Measurements from ENCODE around the gene CSGALNACT2. TPM values are rescaled to one million over a fixed set of nuclear protein-coding genes. Genes with fewer than 3 reads are reported as not detected.

Gene CSGALNACT2
- total RNA-seq, 1 experiment from 2014 or later: 8.9 TPM

DNA sequence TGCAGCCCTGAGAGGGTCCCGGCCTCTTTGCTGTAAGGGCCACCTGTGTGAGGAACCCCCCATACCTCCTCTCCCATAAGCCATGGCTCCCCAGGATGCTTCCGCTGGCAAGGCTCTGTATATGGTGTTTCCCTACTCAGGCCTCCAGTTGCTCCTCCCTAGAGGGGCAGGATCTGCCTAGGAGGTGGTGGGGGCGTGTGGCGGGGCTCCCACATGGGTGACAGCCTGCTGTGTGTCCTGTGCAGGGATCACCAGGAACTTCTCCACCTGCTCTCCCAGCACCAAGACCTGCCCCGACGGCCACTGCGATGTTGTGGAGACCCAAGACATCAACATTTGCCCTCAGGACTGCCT lies 25.7 kb upstream of the CSGALNACT2 start:
- no peak overlapping the region for H4K5ac ChIP-seq (ENCODE audit: insufficient read length, low read depth, low read length)
- DNase-seq: no peak
- H2BK12ac ChIP-seq (ENCODE audit: insufficient read length, low read depth, low read length): no peak overlapping the region
- H2AK5ac ChIP-seq (ENCODE audit: insufficient read length, low read length): no peak overlapping the region
- Mint-ChIP-seq H3K36me3 (ENCODE audit: insufficient read depth in 1 of 3, low read depth in 3 of 3) (no peaks in the 10 kb centered on the region), H3K4me1 (peaks cover 2% of the 10 kb centered on the region in 2 experiments; a peak in 3 of 4 replicates), H3K27ac (no peak overlapping the region), H3K4me3 (no peak overlapping the region), H3K9me3 (no peaks in the 10 kb centered on the region; a peak in 1 of 5 replicates), H3K27me3 (ENCODE audit: low read depth) (no peaks in the 10 kb centered on the region)
- no peak overlapping the region for H2BK5ac ChIP-seq (ENCODE audit: insufficient read length, low read length)
- H3K79me1 ChIP-seq (ENCODE audit: insufficient read depth, low read depth, low read length, poor library complexity, severe bottlenecking): no peaks in the 10 kb centered on the region
- H2AFZ ChIP-seq (ENCODE audit: low read length): no peak overlapping the region
- no peaks in the 10 kb centered on the region for H4K20me1 ChIP-seq (ENCODE audit: control insufficient read depth, insufficient read depth, insufficient read length)
- H3K9ac ChIP-seq (ENCODE audit: extremely low read depth, insufficient read length, low read length): no peak overlapping the region
- no peak overlapping the region for H2BK120ac ChIP-seq (ENCODE audit: low read depth, low read length, poor library complexity, severe bottlenecking)
- H2BK15ac ChIP-seq (ENCODE audit: low read depth, low read length): no peak overlapping the region
- no peak overlapping the region for H4K91ac ChIP-seq (ENCODE audit: insufficient read length, low read depth, low read length)
- no peak overlapping the region for H3K56ac ChIP-seq (ENCODE audit: insufficient read length, low read depth, low read length)
- H2BK20ac ChIP-seq (ENCODE audit: low read depth, low read length, poor library complexity, severe bottlenecking): no peak overlapping the region
- no peak overlapping the region for H3K18ac ChIP-seq (ENCODE audit: insufficient read length, low read depth, low read length)
- H3K23ac ChIP-seq (ENCODE audit: insufficient read length, low read depth, low read length): no peak overlapping the region
- H3K79me2 ChIP-seq (ENCODE audit: insufficient read depth, low read length): no peaks in the 10 kb centered on the region
- no peak overlapping the region for H3K4me2 ChIP-seq (ENCODE audit: insufficient read depth, insufficient read length, low read length)
- H3K27me3 ChIP-seq (ENCODE audit: insufficient read depth, low read length): no peaks in the 10 kb centered on the region
- no peak overlapping the region for H4K8ac ChIP-seq (replicated peaks; ENCODE audit: insufficient read length, low read depth, low read length)
- TF ChIP-seq, protein P1, sequence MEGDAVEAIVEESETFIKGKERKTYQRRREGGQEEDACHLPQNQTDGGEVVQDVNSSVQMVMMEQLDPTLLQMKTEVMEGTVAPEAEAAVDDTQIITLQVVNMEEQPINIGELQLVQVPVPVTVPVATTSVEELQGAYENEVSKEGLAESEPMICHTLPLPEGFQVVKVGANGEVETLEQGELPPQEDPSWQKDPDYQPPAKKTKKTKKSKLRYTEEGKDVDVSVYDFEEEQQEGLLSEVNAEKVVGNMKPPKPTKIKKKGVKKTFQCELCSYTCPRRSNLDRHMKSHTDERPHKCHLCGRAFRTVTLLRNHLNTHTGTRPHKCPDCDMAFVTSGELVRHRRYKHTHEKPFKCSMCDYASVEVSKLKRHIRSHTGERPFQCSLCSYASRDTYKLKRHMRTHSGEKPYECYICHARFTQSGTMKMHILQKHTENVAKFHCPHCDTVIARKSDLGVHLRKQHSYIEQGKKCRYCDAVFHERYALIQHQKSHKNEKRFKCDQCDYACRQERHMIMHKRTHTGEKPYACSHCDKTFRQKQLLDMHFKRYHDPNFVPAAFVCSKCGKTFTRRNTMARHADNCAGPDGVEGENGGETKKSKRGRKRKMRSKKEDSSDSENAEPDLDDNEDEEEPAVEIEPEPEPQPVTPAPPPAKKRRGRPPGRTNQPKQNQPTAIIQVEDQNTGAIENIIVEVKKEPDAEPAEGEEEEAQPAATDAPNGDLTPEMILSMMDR (conservative IDR thresholded peaks at IDR 0.05): no peak
- H3K27ac ChIP-seq (ENCODE audit: insufficient read length, low read depth, low read length): no peak overlapping the region
- no peaks in the 10 kb centered on the region for H3K23me2 ChIP-seq (ENCODE audit: insufficient read length, low read depth, low read length, poor library complexity, severe bottlenecking)
- H3K14ac ChIP-seq (ENCODE audit: insufficient read depth, low read length): no peak overlapping the region
- H3K4me1 ChIP-seq (ENCODE audit: insufficient read depth, low read length): no peaks in the 10 kb centered on the region
- H3K4ac ChIP-seq (ENCODE audit: low read depth, low read length): no peak overlapping the region
- no peaks in the 10 kb centered on the region for H3K9me3 ChIP-seq (ENCODE audit: control insufficient read depth, low read depth, low read length)
- WGBS (ENCODE audit: extremely low coverage, insufficient read length, low lambda C conversion rate): no CpG with 5 or more reads among the region's 7 CpGs
- no peak overlapping the region for H3T11ph ChIP-seq (ENCODE audit: low read length)
